ENCODE measurements around the gene WDR18.

DNA sequence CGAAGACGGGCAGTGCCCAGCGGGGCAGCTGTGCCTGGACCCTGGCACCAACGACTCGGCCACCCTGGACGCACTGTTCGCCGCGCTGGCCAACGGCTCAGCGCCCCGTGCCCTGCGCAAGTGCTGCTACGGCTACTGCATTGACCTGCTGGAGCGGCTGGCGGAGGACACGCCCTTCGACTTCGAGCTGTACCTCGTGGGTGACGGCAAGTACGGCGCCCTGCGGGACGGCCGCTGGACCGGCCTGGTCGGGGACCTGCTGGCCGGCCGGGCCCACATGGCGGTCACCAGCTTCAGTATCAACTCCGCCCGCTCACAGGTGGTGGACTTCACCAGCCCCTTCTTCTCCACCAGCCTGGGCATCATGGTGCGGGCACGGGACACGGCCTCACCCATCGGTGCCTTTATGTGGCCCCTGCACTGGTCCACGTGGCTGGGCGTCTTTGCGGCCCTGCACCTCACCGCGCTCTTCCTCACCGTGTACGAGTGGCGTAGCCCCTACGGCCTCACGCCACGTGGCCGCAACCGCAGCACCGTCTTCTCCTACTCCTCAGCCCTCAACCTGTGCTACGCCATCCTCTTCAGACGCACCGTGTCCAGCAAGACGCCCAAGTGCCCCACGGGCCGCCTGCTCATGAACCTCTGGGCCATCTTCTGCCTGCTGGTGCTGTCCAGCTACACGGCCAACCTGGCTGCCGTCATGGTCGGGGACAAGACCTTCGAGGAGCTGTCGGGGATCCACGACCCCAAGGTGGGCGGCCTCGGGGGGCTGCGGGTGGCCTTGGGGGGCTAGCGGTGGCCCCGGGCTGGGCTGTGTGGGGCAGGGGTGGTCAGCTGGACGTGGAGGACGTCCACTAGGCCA lies 20.9 kb downstream of the WDR18 start:
- TF ChIP-seq, protein P1, sequence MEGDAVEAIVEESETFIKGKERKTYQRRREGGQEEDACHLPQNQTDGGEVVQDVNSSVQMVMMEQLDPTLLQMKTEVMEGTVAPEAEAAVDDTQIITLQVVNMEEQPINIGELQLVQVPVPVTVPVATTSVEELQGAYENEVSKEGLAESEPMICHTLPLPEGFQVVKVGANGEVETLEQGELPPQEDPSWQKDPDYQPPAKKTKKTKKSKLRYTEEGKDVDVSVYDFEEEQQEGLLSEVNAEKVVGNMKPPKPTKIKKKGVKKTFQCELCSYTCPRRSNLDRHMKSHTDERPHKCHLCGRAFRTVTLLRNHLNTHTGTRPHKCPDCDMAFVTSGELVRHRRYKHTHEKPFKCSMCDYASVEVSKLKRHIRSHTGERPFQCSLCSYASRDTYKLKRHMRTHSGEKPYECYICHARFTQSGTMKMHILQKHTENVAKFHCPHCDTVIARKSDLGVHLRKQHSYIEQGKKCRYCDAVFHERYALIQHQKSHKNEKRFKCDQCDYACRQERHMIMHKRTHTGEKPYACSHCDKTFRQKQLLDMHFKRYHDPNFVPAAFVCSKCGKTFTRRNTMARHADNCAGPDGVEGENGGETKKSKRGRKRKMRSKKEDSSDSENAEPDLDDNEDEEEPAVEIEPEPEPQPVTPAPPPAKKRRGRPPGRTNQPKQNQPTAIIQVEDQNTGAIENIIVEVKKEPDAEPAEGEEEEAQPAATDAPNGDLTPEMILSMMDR (IDR thresholded peaks at IDR 0.05): no peak
- no peak for TF ChIP-seq POLR2A (IDR thresholded peaks at IDR 0.05)
- no peak for TF ChIP-seq EP300 (IDR thresholded peaks at IDR 0.05)
